CD14-positive monocyte (primary cell): ENCODE results near the gene HMX2. TPM values are rescaled to one million over a fixed set of nuclear protein-coding genes. Genes with fewer than 3 reads are reported as not detected.

Experiments used
- DNase-seq, 3 donors: peaks; one replicate each; pipeline ENCODE4 v3.0.0-alpha.2; 2011 to 2022
- H2AFZ ChIP-seq: 2 replicates; pipeline ENCODE4 v1.6.0; 2012; ENCODE audit warnings: mild to moderate bottlenecking, low read depth, low read length, inconsistent platforms; ENCODE audit not compliant: insufficient read depth, poor library complexity, severe bottlenecking
- H3K27ac ChIP-seq, 2 donors: 1 replicate in 1 of 2; 2 replicates in 1 of 2; pipeline ENCODE4 v1.5.1; 2012 to 2013; ENCODE audit warnings: low read length in 2 of 2, control low read depth in 1 of 2, inconsistent platforms in 1 of 2, low read depth in 1 of 2, mild to moderate bottlenecking in 1 of 2
- H3K27me3 ChIP-seq, 2 donors: one replicate each; pipeline versions ENCODE4 v1.6.0 to v1.6.1; 2011 to 2013; ENCODE audit warnings: low read length in 2 of 2; ENCODE audit not compliant: control insufficient read depth in 2 of 2, insufficient read depth in 2 of 2
- H3K36me3 ChIP-seq, 2 donors: replicated peaks in 1 of 2; 1 replicate in 1 of 2; 2 replicates in 1 of 2; pipeline versions ENCODE4 v1.5.1 to v1.6.1; 2012 to 2013; ENCODE audit warnings: low read length in 2 of 2, control low read depth in 1 of 2, inconsistent platforms in 1 of 2, mild to moderate bottlenecking in 1 of 2; ENCODE audit not compliant: insufficient read depth in 2 of 2, control insufficient read depth in 1 of 2
- H3K4me1 ChIP-seq, 2 donors: 1 replicate in 1 of 2; 2 replicates in 1 of 2; pipeline versions ENCODE4 v1.5.1 to v1.6.1; 2012 to 2013; ENCODE audit warnings: low read length in 2 of 2, control low read depth in 1 of 2, inconsistent platforms in 1 of 2, mild to moderate bottlenecking in 1 of 2, moderate library complexity in 1 of 2; ENCODE audit not compliant: insufficient read depth in 2 of 2, control insufficient read depth in 1 of 2
- H3K4me2 ChIP-seq: replicated peaks from 2 replicates; pipeline ENCODE3; 2012; ENCODE audit warnings: low read length, moderate library complexity, mild to moderate bottlenecking; ENCODE audit not compliant: poor library complexity, severe bottlenecking; ENCODE audit errors: extremely low read depth
- H3K4me3 ChIP-seq, 3 experiments: fragments of 200-600 bp in 1 of 3; sonication (generic) in 1 of 3; replicated peaks in 1 of 3; 1 replicate in 2 of 3; 2 replicates in 1 of 3; pipeline ENCODE4 v1.5.1; 2011 to 2013; ENCODE audit warnings: low read length in 3 of 3, mild to moderate bottlenecking in 3 of 3, control low read depth in 2 of 3, low read depth in 2 of 3, inconsistent platforms in 1 of 3, moderate library complexity in 1 of 3
- H3K79me2 ChIP-seq: 2 replicates; pipeline ENCODE4 v1.6.0; 2012; ENCODE audit warnings: mild to moderate bottlenecking, control low read depth, inconsistent platforms, low read length, moderate library complexity; ENCODE audit not compliant: insufficient read depth
- H3K9ac ChIP-seq: 2 replicates; pipeline ENCODE4 v1.6.0; 2017; ENCODE audit warnings: low read length, mild to moderate bottlenecking; ENCODE audit not compliant: insufficient read depth, poor library complexity, severe bottlenecking
- H3K9me3 ChIP-seq, 2 donors: replicated peaks in 1 of 2; 1 replicate in 1 of 2; 2 replicates in 1 of 2; pipeline versions ENCODE4 v1.5.1 to v1.6.1; 2012 to 2013; ENCODE audit warnings: low read length in 2 of 2, control low read depth in 1 of 2; ENCODE audit not compliant: control insufficient read depth in 1 of 2, insufficient read depth in 1 of 2
- H4K20me1 ChIP-seq: 2 replicates; pipeline ENCODE4 v1.6.0; 2012; ENCODE audit warnings: mild to moderate bottlenecking, low read length, control low read depth, moderate library complexity; ENCODE audit not compliant: insufficient read depth
- H3K27ac Mint-ChIP-seq, 7 donors: one replicate each; pipeline ENCODE4 v1.8.0; 2020; ENCODE audit warnings: mild to moderate bottlenecking in 7 of 7, mixed read lengths in 7 of 7, moderate library complexity in 6 of 7, inconsistent platforms in 2 of 7
- H3K27me3 Mint-ChIP-seq, 3 donors: one replicate each; pipeline ENCODE4 v1.8.0; 2021 to 2022; ENCODE audit warnings: low read depth in 3 of 3, mild to moderate bottlenecking in 3 of 3, mixed read lengths in 3 of 3, moderate library complexity in 3 of 3, inconsistent platforms in 1 of 3
- H3K36me3 Mint-ChIP-seq, 2 donors: one replicate each; pipeline ENCODE4 v1.8.0; 2020; ENCODE audit warnings: mixed read lengths in 2 of 2, inconsistent platforms in 1 of 2, mild to moderate bottlenecking in 1 of 2
- H3K4me1 Mint-ChIP-seq: one replicate; pipeline ENCODE4 v1.8.0; 2020; ENCODE audit warnings: mild to moderate bottlenecking, mixed read lengths
- H3K4me3 Mint-ChIP-seq, 2 donors: one replicate each; pipeline ENCODE4 v1.8.0; 2020; ENCODE audit warnings: mild to moderate bottlenecking in 2 of 2, mixed read lengths in 2 of 2, moderate library complexity in 1 of 2
- H3K9me3 Mint-ChIP-seq, 7 donors: one replicate each; pipeline ENCODE4 v1.8.0; 2020 to 2022; ENCODE audit warnings: mixed read lengths in 7 of 7, mild to moderate bottlenecking in 6 of 7, moderate library complexity in 6 of 7, inconsistent platforms in 2 of 7
- WGBS: methylation state at CpG from one replicate; pipeline ENCODE4 v1.1.5; 2013; ENCODE audit warnings: missing lambda C conversion rate; ENCODE audit not compliant: insufficient coverage; 5-methylcytosine and 5-hydroxymethylcytosine counted together
- intact Hi-C, 2 donors: fragments of 100-400 bp; cut with micrococcal nuclease; formaldehyde crosslinking; loops; one replicate each; pipeline versions ENCODE4 v1.15.0 to v1.15.1; 2023
- polyA plus RNA-seq, 3 donors: library from polyadenylated mRNA; depleted of rRNA in 1 of 3; unstranded in 2 of 3; stranded (reverse) in 1 of 3; fragments of 300-500 nt in 2 of 3; fragments of >200 nt in 1 of 3; fragmentation: Illumina TruSeq in 2 of 3; gene quantifications; 1 replicate in 2 of 3; 2 replicates in 1 of 3; pipeline ENCODE4 v1.2.3, GENCODE V29; 2012 to 2021
- TF ChIP-seq, protein P1 (sequence below): fragments of 200-600 bp; IDR thresholded peaks from one replicate; pipeline ENCODE4 v1.8.0; 2022; ENCODE audit warnings: antibody characterized with exemption, mild to moderate bottlenecking

Gene HMX2
- polyA plus RNA-seq, 3 donors = not detected

- H3K9ac ChIP-seq = no peak overlapping the region
- H3K79me2 ChIP-seq = no peaks in the 10 kb centered on the region
- H3K27me3 ChIP-seq = no peaks in the 10 kb centered on the region
- peaks cover 13 to 28% (median 19%) of the 10 kb centered on the region in 7 donors for H3K9me3 Mint-ChIP-seq
- H3K36me3 ChIP-seq = peaks cover 0 to 46% of the 10 kb centered on the region in 2 donors
- no peak for DNase-seq
- H4K20me1 ChIP-seq = no peaks in the 10 kb centered on the region
- no peak overlapping the region for H3K4me2 ChIP-seq
- H3K9me3 ChIP-seq = peaks cover 8 to 13% of the 10 kb centered on the region in 2 donors
- 100% methylated on average over 1 of the region's 5 CpGs for WGBS
- no peak overlapping the region for H3K27ac ChIP-seq
- TF ChIP-seq, protein P1, sequence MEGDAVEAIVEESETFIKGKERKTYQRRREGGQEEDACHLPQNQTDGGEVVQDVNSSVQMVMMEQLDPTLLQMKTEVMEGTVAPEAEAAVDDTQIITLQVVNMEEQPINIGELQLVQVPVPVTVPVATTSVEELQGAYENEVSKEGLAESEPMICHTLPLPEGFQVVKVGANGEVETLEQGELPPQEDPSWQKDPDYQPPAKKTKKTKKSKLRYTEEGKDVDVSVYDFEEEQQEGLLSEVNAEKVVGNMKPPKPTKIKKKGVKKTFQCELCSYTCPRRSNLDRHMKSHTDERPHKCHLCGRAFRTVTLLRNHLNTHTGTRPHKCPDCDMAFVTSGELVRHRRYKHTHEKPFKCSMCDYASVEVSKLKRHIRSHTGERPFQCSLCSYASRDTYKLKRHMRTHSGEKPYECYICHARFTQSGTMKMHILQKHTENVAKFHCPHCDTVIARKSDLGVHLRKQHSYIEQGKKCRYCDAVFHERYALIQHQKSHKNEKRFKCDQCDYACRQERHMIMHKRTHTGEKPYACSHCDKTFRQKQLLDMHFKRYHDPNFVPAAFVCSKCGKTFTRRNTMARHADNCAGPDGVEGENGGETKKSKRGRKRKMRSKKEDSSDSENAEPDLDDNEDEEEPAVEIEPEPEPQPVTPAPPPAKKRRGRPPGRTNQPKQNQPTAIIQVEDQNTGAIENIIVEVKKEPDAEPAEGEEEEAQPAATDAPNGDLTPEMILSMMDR = no peak
- H3K27ac Mint-ChIP-seq = no peak overlapping the region
- no peaks in the 10 kb centered on the region for H3K4me1 ChIP-seq
- H2AFZ ChIP-seq = no peak overlapping the region
- no peaks in the 10 kb centered on the region for H3K4me1 Mint-ChIP-seq
- H3K4me3 Mint-ChIP-seq = no peak overlapping the region
- peaks cover 44 to 70% of the 10 kb centered on the region in 2 donors for H3K36me3 Mint-ChIP-seq
- peaks cover 0 to 2% (median 0%) of the 10 kb centered on the region in 3 donors for H3K27me3 Mint-ChIP-seq
- no peak overlapping the region for H3K4me3 ChIP-seq
- intact Hi-C loops = no loop called here
Observed at GRCh38 chr10:123187781-123188180, 39.8 kb downstream of the HMX2 start.

DNA sequence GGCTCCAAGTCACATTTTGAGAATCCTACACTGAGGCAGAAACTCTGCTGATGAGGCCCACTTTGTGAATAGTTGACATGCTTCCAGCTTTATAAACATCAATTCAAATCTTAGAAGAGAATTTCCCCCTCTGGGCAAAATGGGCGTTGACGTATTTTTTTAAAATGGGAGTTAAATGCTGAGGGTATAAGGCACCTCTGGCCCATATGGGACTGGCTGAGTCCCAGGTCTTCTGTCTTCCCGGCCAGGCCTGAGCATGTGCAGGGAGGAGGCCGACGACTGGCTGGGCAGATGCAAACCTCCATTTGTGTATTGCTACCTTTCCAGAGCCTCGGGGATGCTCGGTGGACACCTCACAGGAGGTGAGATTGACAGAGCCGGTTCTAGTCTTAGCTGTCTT lies 44.0 kb downstream of the HMX2 start:
- Histone ChIP-seq H3K9me3 (no peaks in the 10 kb centered on the region), H3K36me3 (peaks cover 0 to 22% of the 10 kb centered on the region in 2 donors), H3K79me2 (no peaks in the 10 kb centered on the region), H3K4me1 (no peaks in the 10 kb centered on the region), H3K9ac (no peak overlapping the region), H3K27me3 (no peaks in the 10 kb centered on the region), H4K20me1 (no peaks in the 10 kb centered on the region), H2AFZ (no peak overlapping the region), H3K4me2 (no peak overlapping the region), H3K27ac (no peak overlapping the region), H3K4me3 (no peak overlapping the region)
- intact Hi-C loops = no loop called here
- H3K4me1 Mint-ChIP-seq = no peaks in the 10 kb centered on the region
- DNase-seq = no peak
- WGBS = 98% methylated on average over 7 of the region's 8 CpGs
- H3K36me3 Mint-ChIP-seq = peaks cover 26 to 38% of the 10 kb centered on the region in 2 donors
- TF ChIP-seq, protein P1 = no peak
- peaks cover 0 to 4% (median 0%) of the 10 kb centered on the region in 7 donors for H3K9me3 Mint-ChIP-seq
- H3K27ac Mint-ChIP-seq = no peak overlapping the region
- H3K27me3 Mint-ChIP-seq = peaks cover 0 to 2% (median 0%) of the 10 kb centered on the region in 3 donors
- H3K4me3 Mint-ChIP-seq = no peak overlapping the region
